ENCODE data around the gene CCDC97. TPM values are rescaled to one million over a fixed set of nuclear protein-coding genes. Genes with fewer than 3 reads are reported as not detected.
A peak's percentile ranks its signal among the peaks of the same experiment; 100 is the strongest.

CCDC97 gene
- total RNA-seq, 1 experiment from 2014 or later: 31.4 TPM

DNA sequence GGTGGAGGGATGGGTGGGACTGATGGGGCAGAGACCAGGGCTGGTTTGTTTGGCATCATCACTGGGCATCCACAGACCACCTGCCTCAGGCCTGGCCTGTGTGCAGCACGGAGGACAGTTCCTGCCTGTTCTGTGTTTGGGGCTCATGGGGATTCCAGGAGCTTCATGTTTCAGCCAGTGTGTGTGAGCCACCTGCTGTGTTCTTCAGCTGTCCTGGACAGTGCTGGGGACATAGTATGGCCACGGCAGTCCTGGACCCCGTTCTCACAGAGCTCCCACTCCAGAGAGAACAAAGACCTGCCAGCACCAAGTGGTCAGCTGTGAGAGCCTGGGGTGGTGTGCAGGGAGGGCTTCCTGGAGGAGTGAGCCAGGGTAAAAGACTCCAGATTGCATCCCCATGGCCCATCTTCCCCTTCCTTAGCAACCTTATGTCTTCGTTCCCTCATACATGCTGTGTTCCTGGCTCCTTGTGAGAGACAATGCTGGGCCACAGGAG lies 2.0 kb upstream of the CCDC97 start:
- Mint-ChIP-seq H3K27ac (peak overlapping the region; percentile 96), H3K4me1 (peaks cover 21% of the 10 kb centered on the region), H3K27me3 (ENCODE audit: low read depth) (no peaks in the 10 kb centered on the region), H3K4me3 (peak overlapping the region; percentile 10; the same call in 1 of the 2 replicates), H3K9me3 (no peaks in the 10 kb centered on the region), H3K36me3 (peaks cover 41% of the 10 kb centered on the region)
- TF ChIP-seq, protein P1, sequence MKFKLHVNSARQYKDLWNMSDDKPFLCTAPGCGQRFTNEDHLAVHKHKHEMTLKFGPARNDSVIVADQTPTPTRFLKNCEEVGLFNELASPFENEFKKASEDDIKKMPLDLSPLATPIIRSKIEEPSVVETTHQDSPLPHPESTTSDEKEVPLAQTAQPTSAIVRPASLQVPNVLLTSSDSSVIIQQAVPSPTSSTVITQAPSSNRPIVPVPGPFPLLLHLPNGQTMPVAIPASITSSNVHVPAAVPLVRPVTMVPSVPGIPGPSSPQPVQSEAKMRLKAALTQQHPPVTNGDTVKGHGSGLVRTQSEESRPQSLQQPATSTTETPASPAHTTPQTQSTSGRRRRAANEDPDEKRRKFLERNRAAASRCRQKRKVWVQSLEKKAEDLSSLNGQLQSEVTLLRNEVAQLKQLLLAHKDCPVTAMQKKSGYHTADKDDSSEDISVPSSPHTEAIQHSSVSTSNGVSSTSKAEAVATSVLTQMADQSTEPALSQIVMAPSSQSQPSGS (CRISPR knock-in tag; IDR thresholded peaks at IDR 0.05; ENCODE audit: borderline replicate concordance, low read depth): no peak
- TF ChIP-seq ZNF138 (CRISPR knock-in tag; conservative IDR thresholded peaks at IDR 0.05) (no peak), CREM (CRISPR knock-in tag; IDR thresholded peaks at IDR 0.05) (no peak), FOXK1 (CRISPR knock-in tag; IDR thresholded peaks at IDR 0.05) (no peak), ZNF232 (CRISPR knock-in tag; IDR thresholded peaks at IDR 0.05) (no peak), CBFB (CRISPR knock-in tag; IDR thresholded peaks at IDR 0.05; ENCODE audit: low read depth) (no peak), KAT7 (CRISPR knock-in tag; IDR thresholded peaks at IDR 0.05; ENCODE audit: borderline replicate concordance) (no peak)
- TF ChIP-seq, protein P2, sequence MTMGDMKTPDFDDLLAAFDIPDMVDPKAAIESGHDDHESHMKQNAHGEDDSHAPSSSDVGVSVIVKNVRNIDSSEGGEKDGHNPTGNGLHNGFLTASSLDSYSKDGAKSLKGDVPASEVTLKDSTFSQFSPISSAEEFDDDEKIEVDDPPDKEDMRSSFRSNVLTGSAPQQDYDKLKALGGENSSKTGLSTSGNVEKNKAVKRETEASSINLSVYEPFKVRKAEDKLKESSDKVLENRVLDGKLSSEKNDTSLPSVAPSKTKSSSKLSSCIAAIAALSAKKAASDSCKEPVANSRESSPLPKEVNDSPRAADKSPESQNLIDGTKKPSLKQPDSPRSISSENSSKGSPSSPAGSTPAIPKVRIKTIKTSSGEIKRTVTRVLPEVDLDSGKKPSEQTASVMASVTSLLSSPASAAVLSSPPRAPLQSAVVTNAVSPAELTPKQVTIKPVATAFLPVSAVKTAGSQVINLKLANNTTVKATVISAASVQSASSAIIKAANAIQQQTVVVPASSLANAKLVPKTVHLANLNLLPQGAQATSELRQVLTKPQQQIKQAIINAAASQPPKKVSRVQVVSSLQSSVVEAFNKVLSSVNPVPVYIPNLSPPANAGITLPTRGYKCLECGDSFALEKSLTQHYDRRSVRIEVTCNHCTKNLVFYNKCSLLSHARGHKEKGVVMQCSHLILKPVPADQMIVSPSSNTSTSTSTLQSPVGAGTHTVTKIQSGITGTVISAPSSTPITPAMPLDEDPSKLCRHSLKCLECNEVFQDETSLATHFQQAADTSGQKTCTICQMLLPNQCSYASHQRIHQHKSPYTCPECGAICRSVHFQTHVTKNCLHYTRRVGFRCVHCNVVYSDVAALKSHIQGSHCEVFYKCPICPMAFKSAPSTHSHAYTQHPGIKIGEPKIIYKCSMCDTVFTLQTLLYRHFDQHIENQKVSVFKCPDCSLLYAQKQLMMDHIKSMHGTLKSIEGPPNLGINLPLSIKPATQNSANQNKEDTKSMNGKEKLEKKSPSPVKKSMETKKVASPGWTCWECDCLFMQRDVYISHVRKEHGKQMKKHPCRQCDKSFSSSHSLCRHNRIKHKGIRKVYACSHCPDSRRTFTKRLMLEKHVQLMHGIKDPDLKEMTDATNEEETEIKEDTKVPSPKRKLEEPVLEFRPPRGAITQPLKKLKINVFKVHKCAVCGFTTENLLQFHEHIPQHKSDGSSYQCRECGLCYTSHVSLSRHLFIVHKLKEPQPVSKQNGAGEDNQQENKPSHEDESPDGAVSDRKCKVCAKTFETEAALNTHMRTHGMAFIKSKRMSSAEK (CRISPR knock-in tag; IDR thresholded peaks at IDR 0.05; ENCODE audit: borderline replicate concordance): no peak
- TF ChIP-seq, protein P3, sequence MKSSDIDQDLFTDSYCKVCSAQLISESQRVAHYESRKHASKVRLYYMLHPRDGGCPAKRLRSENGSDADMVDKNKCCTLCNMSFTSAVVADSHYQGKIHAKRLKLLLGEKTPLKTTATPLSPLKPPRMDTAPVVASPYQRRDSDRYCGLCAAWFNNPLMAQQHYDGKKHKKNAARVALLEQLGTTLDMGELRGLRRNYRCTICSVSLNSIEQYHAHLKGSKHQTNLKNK (CRISPR knock-in tag; IDR thresholded peaks at IDR 0.05): no peak
- DNase-seq (ENCODE audit: low spot score) (no peak), ATAC-seq (peak; percentile 10)
- ChIA-PET CTCF (interaction anchor here (0.9 to 2.8 kb wide), 19 partner anchors 9 to 180 kb away, joined by 3 to 26 read pairs (median 5); partner anchors contain the start of genes HNRNPUL1 and TMEM91), POLR2A (no interaction called here)

DNA sequence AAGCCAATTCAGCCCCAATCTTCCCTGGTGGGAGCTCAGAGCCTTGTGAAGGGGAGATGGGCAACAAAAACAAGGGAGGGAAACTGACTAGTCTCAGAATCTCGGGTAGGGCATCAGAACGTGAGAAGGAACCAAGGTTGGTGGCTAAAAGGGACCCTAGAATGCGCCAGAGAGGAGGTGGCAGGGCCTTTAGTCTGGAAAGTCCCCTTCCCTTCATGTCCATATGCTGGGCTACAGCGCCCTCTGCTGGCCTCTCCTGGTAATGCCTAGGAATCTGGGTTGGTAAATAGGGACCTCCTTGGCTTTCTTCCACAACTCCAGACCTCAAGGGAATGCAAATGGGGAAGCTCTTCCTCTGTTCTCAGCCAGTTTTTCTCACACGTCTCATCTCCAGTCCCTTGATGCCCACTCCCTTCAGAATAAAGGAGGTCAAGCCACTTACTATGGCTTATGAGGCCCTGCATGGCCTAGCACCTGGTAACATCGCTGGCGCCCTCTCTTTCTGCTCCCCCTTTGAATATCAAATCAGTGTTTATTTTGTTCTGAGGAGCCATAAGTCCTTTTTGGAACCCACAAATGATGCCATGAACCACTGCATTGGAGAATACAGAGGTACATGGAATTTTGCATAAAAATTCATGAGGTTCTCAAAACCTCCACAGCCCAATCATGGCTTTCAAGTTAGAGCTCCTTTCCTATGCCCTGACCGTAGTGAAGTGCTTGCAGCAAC lies 1.4 kb upstream of the CCDC97 start:
- Mint-ChIP-seq H3K27me3 (ENCODE audit: low read depth) (no peaks in the 10 kb centered on the region), H3K4me3 (peak overlapping the region; percentile 96), H3K36me3 (peaks cover 41% of the 10 kb centered on the region), H3K4me1 (peaks cover 21% of the 10 kb centered on the region), H3K27ac (peak overlapping the region; percentile 96), H3K9me3 (no peaks in the 10 kb centered on the region)
- DNase-seq (ENCODE audit: low spot score): peak; percentile 99
- ChIA-PET CTCF (interaction anchor here (0.5 to 2.8 kb wide), 29 partner anchors 9 to 181 kb away, joined by 3 to 26 read pairs (median 5); partner anchors contain the start of genes AXL, DMAC2, HNRNPUL1 and TMEM91), POLR2A (interaction anchor here (0.7 kb wide), 1 partner anchor 44 kb away, joined by 4 read pairs; the partner anchor contains the start of gene HNRNPUL1)
- peak; percentile 66 for ATAC-seq
- TF ChIP-seq, protein P4, sequence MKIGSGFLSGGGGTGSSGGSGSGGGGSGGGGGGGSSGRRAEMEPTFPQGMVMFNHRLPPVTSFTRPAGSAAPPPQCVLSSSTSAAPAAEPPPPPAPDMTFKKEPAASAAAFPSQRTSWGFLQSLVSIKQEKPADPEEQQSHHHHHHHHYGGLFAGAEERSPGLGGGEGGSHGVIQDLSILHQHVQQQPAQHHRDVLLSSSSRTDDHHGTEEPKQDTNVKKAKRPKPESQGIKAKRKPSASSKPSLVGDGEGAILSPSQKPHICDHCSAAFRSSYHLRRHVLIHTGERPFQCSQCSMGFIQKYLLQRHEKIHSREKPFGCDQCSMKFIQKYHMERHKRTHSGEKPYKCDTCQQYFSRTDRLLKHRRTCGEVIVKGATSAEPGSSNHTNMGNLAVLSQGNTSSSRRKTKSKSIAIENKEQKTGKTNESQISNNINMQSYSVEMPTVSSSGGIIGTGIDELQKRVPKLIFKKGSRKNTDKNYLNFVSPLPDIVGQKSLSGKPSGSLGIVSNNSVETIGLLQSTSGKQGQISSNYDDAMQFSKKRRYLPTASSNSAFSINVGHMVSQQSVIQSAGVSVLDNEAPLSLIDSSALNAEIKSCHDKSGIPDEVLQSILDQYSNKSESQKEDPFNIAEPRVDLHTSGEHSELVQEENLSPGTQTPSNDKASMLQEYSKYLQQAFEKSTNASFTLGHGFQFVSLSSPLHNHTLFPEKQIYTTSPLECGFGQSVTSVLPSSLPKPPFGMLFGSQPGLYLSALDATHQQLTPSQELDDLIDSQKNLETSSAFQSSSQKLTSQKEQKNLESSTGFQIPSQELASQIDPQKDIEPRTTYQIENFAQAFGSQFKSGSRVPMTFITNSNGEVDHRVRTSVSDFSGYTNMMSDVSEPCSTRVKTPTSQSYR (CRISPR knock-in tag; IDR thresholded peaks at IDR 0.05): 0 out of 2 replicates have a peak, but pooled peaks have one; percentile 19
- TF ChIP-seq, protein P5, sequence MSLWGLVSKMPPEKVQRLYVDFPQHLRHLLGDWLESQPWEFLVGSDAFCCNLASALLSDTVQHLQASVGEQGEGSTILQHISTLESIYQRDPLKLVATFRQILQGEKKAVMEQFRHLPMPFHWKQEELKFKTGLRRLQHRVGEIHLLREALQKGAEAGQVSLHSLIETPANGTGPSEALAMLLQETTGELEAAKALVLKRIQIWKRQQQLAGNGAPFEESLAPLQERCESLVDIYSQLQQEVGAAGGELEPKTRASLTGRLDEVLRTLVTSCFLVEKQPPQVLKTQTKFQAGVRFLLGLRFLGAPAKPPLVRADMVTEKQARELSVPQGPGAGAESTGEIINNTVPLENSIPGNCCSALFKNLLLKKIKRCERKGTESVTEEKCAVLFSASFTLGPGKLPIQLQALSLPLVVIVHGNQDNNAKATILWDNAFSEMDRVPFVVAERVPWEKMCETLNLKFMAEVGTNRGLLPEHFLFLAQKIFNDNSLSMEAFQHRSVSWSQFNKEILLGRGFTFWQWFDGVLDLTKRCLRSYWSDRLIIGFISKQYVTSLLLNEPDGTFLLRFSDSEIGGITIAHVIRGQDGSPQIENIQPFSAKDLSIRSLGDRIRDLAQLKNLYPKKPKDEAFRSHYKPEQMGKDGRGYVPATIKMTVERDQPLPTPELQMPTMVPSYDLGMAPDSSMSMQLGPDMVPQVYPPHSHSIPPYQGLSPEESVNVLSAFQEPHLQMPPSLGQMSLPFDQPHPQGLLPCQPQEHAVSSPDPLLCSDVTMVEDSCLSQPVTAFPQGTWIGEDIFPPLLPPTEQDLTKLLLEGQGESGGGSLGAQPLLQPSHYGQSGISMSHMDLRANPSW (CRISPR knock-in tag; conservative IDR thresholded peaks at IDR 0.05; ENCODE audit: low read depth): no peak
- TF ChIP-seq, protein P6, sequence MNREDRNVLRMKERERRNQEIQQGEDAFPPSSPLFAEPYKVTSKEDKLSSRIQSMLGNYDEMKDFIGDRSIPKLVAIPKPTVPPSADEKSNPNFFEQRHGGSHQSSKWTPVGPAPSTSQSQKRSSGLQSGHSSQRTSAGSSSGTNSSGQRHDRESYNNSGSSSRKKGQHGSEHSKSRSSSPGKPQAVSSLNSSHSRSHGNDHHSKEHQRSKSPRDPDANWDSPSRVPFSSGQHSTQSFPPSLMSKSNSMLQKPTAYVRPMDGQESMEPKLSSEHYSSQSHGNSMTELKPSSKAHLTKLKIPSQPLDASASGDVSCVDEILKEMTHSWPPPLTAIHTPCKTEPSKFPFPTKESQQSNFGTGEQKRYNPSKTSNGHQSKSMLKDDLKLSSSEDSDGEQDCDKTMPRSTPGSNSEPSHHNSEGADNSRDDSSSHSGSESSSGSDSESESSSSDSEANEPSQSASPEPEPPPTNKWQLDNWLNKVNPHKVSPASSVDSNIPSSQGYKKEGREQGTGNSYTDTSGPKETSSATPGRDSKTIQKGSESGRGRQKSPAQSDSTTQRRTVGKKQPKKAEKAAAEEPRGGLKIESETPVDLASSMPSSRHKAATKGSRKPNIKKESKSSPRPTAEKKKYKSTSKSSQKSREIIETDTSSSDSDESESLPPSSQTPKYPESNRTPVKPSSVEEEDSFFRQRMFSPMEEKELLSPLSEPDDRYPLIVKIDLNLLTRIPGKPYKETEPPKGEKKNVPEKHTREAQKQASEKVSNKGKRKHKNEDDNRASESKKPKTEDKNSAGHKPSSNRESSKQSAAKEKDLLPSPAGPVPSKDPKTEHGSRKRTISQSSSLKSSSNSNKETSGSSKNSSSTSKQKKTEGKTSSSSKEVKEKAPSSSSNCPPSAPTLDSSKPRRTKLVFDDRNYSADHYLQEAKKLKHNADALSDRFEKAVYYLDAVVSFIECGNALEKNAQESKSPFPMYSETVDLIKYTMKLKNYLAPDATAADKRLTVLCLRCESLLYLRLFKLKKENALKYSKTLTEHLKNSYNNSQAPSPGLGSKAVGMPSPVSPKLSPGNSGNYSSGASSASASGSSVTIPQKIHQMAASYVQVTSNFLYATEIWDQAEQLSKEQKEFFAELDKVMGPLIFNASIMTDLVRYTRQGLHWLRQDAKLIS (CRISPR knock-in tag; IDR thresholded peaks at IDR 0.05; ENCODE audit: borderline replicate concordance): 0 out of 2 replicates have a peak, but pooled peaks have one; percentile 27
- TF ChIP-seq PRRX2 (CRISPR knock-in tag; IDR thresholded peaks at IDR 0.05): 0 out of 2 replicates have a peak, but pooled peaks have one; percentile 26
- no peak for TF ChIP-seq ZNF317 (CRISPR knock-in tag; IDR thresholded peaks at IDR 0.05; ENCODE audit: borderline replicate concordance, low read depth)
